Measurements from ENCODE around the gene STARD5. TPM values are rescaled to one million over a fixed set of nuclear protein-coding genes. Genes with fewer than 3 reads are reported as not detected.

The STARD5 gene
- total RNA-seq, 1 experiment from 2014 or later = 2.3 TPM

DNA sequence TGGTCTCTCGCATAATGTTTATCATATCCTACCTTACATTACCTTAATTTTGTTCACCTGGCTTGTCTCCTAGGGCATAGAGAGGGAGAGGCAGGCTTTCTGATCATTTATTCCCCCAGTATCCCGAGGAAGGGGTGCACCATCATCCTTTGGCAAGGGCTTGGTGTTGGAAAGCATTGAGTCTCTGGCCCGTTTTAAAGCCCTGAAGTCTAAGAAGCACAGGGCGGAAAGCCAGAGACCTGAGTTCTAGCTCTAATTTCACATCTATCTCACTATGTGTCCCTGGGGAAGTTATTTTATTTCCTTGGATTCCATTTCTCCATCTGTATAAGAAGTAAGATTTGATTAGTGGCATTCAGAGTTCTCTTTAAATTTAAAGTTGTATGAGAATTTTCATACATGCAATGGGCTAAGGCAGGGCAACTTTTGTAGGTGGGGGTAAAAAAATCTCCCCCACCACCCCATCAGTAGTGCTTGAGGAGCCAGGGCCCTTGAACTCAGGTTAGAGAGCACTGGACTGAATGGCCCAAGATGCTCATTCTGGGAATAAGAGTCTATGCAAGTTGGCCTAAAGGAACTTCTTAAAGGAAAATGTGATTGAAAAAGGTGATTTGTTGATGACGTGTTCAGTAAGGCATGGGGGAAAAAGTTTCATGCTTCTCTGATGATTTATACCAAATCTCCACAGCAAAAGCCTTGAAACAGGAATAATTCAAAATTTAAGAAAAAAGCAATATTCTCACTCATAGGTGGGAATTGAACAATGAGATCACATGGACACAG lies 40.0 kb upstream of the STARD5 start:
- Histone ChIP-seq H4K91ac (ENCODE audit: insufficient read length, low read depth, low read length) (no peak overlapping the region), H3K23ac (ENCODE audit: insufficient read length, low read depth, low read length) (no peak overlapping the region), H3K27me3 (ENCODE audit: insufficient read depth, low read length) (no peaks in the 10 kb centered on the region), H3K9me3 (ENCODE audit: control insufficient read depth, low read depth, low read length) (no peaks in the 10 kb centered on the region), H4K20me1 (ENCODE audit: control insufficient read depth, insufficient read depth, insufficient read length) (no peaks in the 10 kb centered on the region), H2AFZ (ENCODE audit: low read length) (no peak overlapping the region), H3K4ac (ENCODE audit: low read depth, low read length) (no peak overlapping the region), H3K4me1 (ENCODE audit: insufficient read depth, low read length) (no peaks in the 10 kb centered on the region), H3K9ac (ENCODE audit: extremely low read depth, insufficient read length, low read length) (no peak overlapping the region), H4K5ac (ENCODE audit: insufficient read length, low read depth, low read length) (no peak overlapping the region), H3K18ac (ENCODE audit: insufficient read length, low read depth, low read length) (no peak overlapping the region), H2BK20ac (ENCODE audit: low read depth, low read length, poor library complexity, severe bottlenecking) (no peak overlapping the region), H3K4me2 (ENCODE audit: insufficient read depth, insufficient read length, low read length) (no peak overlapping the region), H3T11ph (ENCODE audit: low read length) (no peak overlapping the region), H2BK15ac (ENCODE audit: low read depth, low read length) (no peak overlapping the region), H2BK120ac (ENCODE audit: low read depth, low read length, poor library complexity, severe bottlenecking) (no peak overlapping the region), H3K14ac (ENCODE audit: insufficient read depth, low read length) (no peak overlapping the region), H3K56ac (ENCODE audit: insufficient read length, low read depth, low read length) (no peak overlapping the region), H2BK12ac (ENCODE audit: insufficient read length, low read depth, low read length) (no peak overlapping the region), H3K79me2 (ENCODE audit: insufficient read depth, low read length) (no peaks in the 10 kb centered on the region), H4K8ac (replicated peaks; ENCODE audit: insufficient read length, low read depth, low read length) (no peak overlapping the region), H2BK5ac (ENCODE audit: insufficient read length, low read length) (no peak overlapping the region), H3K27ac (ENCODE audit: insufficient read length, low read depth, low read length) (no peak overlapping the region), H2AK5ac (ENCODE audit: insufficient read length, low read length) (no peak overlapping the region), H3K79me1 (ENCODE audit: insufficient read depth, low read depth, low read length, poor library complexity, severe bottlenecking) (no peaks in the 10 kb centered on the region), H3K23me2 (ENCODE audit: insufficient read length, low read depth, low read length, poor library complexity, severe bottlenecking) (no peaks in the 10 kb centered on the region)
- no peaks in the 10 kb centered on the region; a peak in 1 of 7 replicates for H3K36me3 Mint-ChIP-seq (ENCODE audit: insufficient read depth in 1 of 3, low read depth in 3 of 3)
- H3K9me3 Mint-ChIP-seq = no peaks in the 10 kb centered on the region
- WGBS (ENCODE audit: extremely low coverage, insufficient read length, low lambda C conversion rate) = no CpG with 5 or more reads among the region's 5 CpGs
- no peak overlapping the region for H3K4me3 Mint-ChIP-seq
- H3K4me1 Mint-ChIP-seq = no peaks in the 10 kb centered on the region
- DNase-seq = no peak
- TF ChIP-seq, protein P1, sequence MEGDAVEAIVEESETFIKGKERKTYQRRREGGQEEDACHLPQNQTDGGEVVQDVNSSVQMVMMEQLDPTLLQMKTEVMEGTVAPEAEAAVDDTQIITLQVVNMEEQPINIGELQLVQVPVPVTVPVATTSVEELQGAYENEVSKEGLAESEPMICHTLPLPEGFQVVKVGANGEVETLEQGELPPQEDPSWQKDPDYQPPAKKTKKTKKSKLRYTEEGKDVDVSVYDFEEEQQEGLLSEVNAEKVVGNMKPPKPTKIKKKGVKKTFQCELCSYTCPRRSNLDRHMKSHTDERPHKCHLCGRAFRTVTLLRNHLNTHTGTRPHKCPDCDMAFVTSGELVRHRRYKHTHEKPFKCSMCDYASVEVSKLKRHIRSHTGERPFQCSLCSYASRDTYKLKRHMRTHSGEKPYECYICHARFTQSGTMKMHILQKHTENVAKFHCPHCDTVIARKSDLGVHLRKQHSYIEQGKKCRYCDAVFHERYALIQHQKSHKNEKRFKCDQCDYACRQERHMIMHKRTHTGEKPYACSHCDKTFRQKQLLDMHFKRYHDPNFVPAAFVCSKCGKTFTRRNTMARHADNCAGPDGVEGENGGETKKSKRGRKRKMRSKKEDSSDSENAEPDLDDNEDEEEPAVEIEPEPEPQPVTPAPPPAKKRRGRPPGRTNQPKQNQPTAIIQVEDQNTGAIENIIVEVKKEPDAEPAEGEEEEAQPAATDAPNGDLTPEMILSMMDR (conservative IDR thresholded peaks at IDR 0.05) = no peak
- H3K27me3 Mint-ChIP-seq (ENCODE audit: low read depth) = no peaks in the 10 kb centered on the region; the same call in 1 of the 2 replicates
- H3K27ac Mint-ChIP-seq = no peak overlapping the region
